Lower lobe of right lung (tissue), 2 donors: ENCODE data around the gene KBTBD8. TPM values are rescaled to one million over a fixed set of nuclear protein-coding genes. Genes with fewer than 3 reads are reported as not detected.

Experiments
- ATAC-seq, 2 donors: fragments of 200-7000 bp; cut with Tn5 transposase; one replicate each; pipeline ENCODE4 v1.9.1; 2020 to 2022; ENCODE audit warnings: mild to moderate bottlenecking in 2 of 2, moderate library complexity in 2 of 2
- DNase-seq: peaks from one replicate; pipeline ENCODE4 v3.0.0-alpha.2; 2020
- H3K27ac ChIP-seq: fragments of 200-600 bp; one replicate; pipeline ENCODE4 v1.8.0; 2022
- H3K27me3 ChIP-seq: fragments of 200-600 bp; one replicate; pipeline ENCODE4 v1.8.0; 2022; ENCODE audit warnings: low read depth
- H3K36me3 ChIP-seq: fragments of 200-600 bp; one replicate; pipeline ENCODE4 v1.8.0; 2022; ENCODE audit warnings: mild to moderate bottlenecking
- H3K4me1 ChIP-seq: fragments of 200-600 bp; one replicate; pipeline ENCODE4 v1.8.0; 2022
- H3K4me3 ChIP-seq: fragments of 200-600 bp; one replicate; pipeline ENCODE4 v1.8.0; 2022; ENCODE audit warnings: mild to moderate bottlenecking
- H3K9me3 ChIP-seq: fragments of 200-600 bp; one replicate; pipeline ENCODE4 v1.8.0; 2022
- intact Hi-C: fragments of 100-400 bp; cut with DNase I; formaldehyde crosslinking; loops from one replicate; pipeline ENCODE4 v1.11.0; 2022
- total RNA-seq: library from RNA; stranded (reverse); fragmentation: NEBNext Ultra II Directional; extraction: Animal tissue kit (Norgen Biotek cat#: 25700); gene quantifications from one replicate; pipeline ENCODE4 v1.2.1, GENCODE V29; 2021
- TF ChIP-seq, protein P1 (sequence below): fragments of 200-600 bp; IDR thresholded peaks from one replicate; pipeline ENCODE4 v1.8.0; 2022; ENCODE audit warnings: antibody characterized with exemption, mild to moderate bottlenecking
- donor health status: DM: no; HTN: yes; CAD: no; lungs with severe emphysema.

Gene KBTBD8
- total RNA-seq, 1 donor from 2014 or later: 5.8 TPM

DNA sequence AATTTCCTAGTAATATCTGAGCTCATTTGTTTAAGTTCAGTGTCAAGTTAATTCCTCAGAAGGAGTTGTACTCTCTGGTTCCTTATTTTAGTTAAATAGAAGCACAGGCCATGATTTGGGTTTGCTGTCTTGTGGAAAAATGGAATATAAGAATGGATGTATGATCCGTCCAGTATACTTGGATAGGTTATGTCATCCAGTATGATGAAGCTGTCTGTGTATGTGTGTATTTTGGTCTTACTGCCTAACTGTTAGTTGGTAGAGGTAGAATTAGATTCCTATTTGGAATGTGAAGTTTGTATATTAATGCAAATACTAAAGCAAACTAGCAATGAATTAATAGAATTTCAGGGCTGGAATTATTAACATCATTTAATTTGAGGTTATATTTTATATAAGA is 7.9 kb downstream of the KBTBD8 start:
- H3K27me3 ChIP-seq: no peaks in the 10 kb centered on the region
- DNase-seq: no peak
- intact Hi-C loops: no loop called here
- H3K9me3 ChIP-seq: no peaks in the 10 kb centered on the region
- no peak overlapping the region for H3K27ac ChIP-seq
- H3K4me3 ChIP-seq: no peak overlapping the region
- TF ChIP-seq, protein P1, sequence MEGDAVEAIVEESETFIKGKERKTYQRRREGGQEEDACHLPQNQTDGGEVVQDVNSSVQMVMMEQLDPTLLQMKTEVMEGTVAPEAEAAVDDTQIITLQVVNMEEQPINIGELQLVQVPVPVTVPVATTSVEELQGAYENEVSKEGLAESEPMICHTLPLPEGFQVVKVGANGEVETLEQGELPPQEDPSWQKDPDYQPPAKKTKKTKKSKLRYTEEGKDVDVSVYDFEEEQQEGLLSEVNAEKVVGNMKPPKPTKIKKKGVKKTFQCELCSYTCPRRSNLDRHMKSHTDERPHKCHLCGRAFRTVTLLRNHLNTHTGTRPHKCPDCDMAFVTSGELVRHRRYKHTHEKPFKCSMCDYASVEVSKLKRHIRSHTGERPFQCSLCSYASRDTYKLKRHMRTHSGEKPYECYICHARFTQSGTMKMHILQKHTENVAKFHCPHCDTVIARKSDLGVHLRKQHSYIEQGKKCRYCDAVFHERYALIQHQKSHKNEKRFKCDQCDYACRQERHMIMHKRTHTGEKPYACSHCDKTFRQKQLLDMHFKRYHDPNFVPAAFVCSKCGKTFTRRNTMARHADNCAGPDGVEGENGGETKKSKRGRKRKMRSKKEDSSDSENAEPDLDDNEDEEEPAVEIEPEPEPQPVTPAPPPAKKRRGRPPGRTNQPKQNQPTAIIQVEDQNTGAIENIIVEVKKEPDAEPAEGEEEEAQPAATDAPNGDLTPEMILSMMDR: no peak
- peaks cover 4% of the 10 kb centered on the region for H3K36me3 ChIP-seq
- no peaks in the 10 kb centered on the region for H3K4me1 ChIP-seq
- ATAC-seq: no peak

DNA sequence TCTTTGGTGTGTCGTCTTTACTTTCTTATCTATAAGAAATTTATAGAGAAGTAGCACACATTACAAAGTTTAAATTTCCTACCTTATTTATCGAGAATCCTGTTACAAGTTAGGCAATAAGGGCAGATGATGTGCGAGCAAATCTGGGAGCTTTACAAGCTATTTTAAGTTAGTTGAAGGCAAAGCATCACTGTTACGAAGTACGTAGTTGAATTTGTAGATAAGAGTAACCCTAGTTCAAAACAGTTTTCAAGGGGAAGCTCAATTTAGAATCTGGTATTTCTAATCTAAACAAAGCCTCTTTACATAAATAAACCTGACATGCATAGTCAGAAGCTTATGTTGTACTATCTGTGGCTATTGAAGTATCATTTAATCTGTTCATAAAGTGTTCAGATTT is 8.4 kb downstream of the KBTBD8 start:
- no peak overlapping the region for H3K27ac ChIP-seq
- no peak for DNase-seq
- ATAC-seq: no peak

DNA sequence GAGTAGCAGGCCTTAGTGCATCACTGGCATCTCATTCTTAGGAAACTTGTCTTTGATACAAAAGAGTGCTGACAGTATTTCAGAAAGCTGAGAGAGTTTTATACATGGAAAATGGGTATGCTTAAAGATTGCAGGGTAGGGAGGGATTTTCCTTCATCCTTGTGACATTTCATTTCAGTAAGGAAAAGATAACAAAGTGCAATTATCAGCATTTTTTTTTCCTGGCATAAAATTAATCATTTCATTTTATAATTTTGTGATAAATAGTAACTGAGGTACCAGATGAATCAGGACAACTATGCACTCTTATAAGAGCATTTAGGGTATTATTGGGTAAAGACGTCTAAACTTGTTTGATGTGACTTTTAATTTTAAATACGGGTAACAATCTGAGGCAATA is 10.3 kb downstream of the KBTBD8 start:
- Histone ChIP-seq H3K27ac (no peak overlapping the region), H3K27me3 (no peaks in the 10 kb centered on the region), H3K4me3 (no peak overlapping the region), H3K4me1 (no peaks in the 10 kb centered on the region), H3K36me3 (peaks cover 4% of the 10 kb centered on the region), H3K9me3 (no peaks in the 10 kb centered on the region)
- ATAC-seq (no peak), DNase-seq (no peak)
- intact Hi-C loops: no loop called here
- TF ChIP-seq, protein P1: no peak

More for the DNA sequence above, 8.4 kb downstream of the KBTBD8 start:
- Histone ChIP-seq H3K4me1 (no peaks in the 10 kb centered on the region), H3K27me3 (no peaks in the 10 kb centered on the region), H3K36me3 (peaks cover 4% of the 10 kb centered on the region), H3K4me3 (no peak overlapping the region), H3K9me3 (no peaks in the 10 kb centered on the region)
- TF ChIP-seq, protein P1: no peak
- intact Hi-C loops: no loop called here

DNA sequence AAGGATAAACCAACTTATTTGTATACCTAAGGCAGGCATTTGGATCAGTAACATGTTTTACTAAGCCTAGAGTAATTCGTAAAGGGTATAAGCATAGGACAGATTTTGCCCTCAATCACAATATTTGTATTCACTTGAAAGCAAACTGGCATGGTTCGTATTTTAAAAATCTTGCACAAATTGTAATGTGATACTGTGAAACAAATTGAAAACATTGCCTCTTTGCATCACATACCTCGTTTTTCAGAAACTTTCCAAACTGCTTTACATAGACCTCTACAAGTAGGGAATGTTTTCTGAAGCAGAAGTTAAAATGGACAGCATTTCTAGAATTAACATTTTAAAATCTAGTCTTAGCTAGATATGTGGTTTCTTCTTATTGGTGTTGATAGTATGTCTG is 11.6 kb downstream of the KBTBD8 start:
- intact Hi-C loops: no loop called here
- no peaks in the 10 kb centered on the region for H3K27me3 ChIP-seq
- ATAC-seq (no peak), DNase-seq (no peak)
- TF ChIP-seq, protein P1: no peak
- H3K4me3 ChIP-seq: no peak overlapping the region
- no peaks in the 10 kb centered on the region for H3K4me1 ChIP-seq
- H3K9me3 ChIP-seq: no peaks in the 10 kb centered on the region
- H3K36me3 ChIP-seq: no peaks in the 10 kb centered on the region
- no peak overlapping the region for H3K27ac ChIP-seq

DNA sequence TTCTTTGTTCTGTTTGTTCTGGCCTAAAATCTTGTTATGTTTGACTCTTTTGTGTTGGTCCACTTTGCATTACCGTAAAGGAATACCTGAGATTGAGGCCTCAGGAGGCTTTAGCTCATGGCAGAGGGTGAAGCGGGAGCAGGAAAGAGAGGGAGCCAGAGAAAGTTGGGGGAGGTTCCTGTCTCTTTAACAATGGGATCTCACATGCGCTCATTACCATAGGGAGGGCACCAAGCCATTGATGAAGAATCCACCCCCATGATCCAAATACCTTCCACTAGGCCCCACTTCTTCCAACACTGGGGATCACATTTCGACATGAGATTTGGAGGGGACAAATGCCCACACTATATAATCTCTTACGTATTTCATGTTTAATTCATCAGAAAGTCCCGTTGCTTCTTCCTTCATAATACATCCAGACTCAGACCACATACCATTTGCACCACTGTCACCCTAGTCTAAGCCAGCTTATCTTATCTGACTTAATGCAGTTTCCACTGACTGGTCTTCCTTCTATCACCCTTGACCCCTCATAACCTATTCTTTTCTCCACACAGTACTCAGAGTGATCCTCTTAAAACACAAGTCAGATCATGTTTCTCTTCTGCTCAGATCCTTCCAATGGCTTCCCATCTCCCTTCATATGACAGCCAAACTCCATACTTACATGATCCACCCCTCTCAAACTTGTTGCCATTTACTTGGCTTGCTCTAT is 13.5 kb downstream of the KBTBD8 start:
- H3K36me3 ChIP-seq: no peaks in the 10 kb centered on the region
- DNase-seq (no peak), ATAC-seq (no peak)
- H3K4me3 ChIP-seq: no peak overlapping the region
- H3K27ac ChIP-seq: no peak overlapping the region
- TF ChIP-seq, protein P1: no peak
- intact Hi-C loops: no loop called here
- no peaks in the 10 kb centered on the region for H3K9me3 ChIP-seq
- no peaks in the 10 kb centered on the region for H3K27me3 ChIP-seq
- no peaks in the 10 kb centered on the region for H3K4me1 ChIP-seq
